ENCODE data around the gene PCDHA1.

- TF ChIP-seq CTCF (IDR thresholded peaks at IDR 0.05) (no peak), POLR2AphosphoS5 (IDR thresholded peaks at IDR 0.05; ENCODE audit: low read depth, low read length) (no peak; the same call in 1 of the 2 replicates), SIN3A (IDR thresholded peaks at IDR 0.05; ENCODE audit: borderline replicate concordance, insufficient read depth, low read depth, low read length) (no peak), REST (IDR thresholded peaks at IDR 0.05; ENCODE audit: insufficient read depth in 1 of 2, low read depth in 2 of 2, low read length in 1 of 2) (no peak; a peak in 2 of 4 replicates), TCF7L2 (IDR thresholded peaks at IDR 0.05; ENCODE audit: low read depth, low read length) (peak; percentile 88)
These were observed 218.1 kb downstream of the PCDHA1 start for GRCh38 chr5:141003791-141004611.
